Vagina (tissue), 2 donors: ENCODE measurements around the gene PAQR5. TPM values are rescaled to one million over a fixed set of nuclear protein-coding genes. Genes with fewer than 3 reads are reported as not detected.
A peak's percentile ranks its signal among the peaks of the same experiment; 100 is the strongest.

ENCODE experiments used
- DNase-seq, 2 donors: peaks; one replicate each; pipeline ENCODE4 v3.0.0-alpha.2; 2017; ENCODE audit errors: extremely low spot score in 2 of 2
- H3K27ac ChIP-seq: fragments of 200-600 bp; sonication (generic); one replicate; pipeline ENCODE4 v1.5.1; 2019
- H3K27me3 ChIP-seq: fragments of 200-600 bp; sonication (generic); one replicate; pipeline ENCODE4 v1.5.1; 2019
- H3K36me3 ChIP-seq, 2 donors: fragments of 200-600 bp; sonication (generic); one replicate each; pipeline ENCODE4 v1.5.1; 2017 to 2019
- H3K4me1 ChIP-seq: fragments of 200-600 bp; sonication (generic); one replicate; pipeline ENCODE4 v1.5.1; 2019
- H3K4me3 ChIP-seq, 2 donors: fragments of 200-600 bp; sonication (generic); 1 replicate in 1 of 2; 2 replicates in 1 of 2; pipeline ENCODE4 v1.5.1; 2016 to 2019
- H3K9me3 ChIP-seq: fragments of 200-600 bp; sonication (generic); one replicate; pipeline ENCODE4 v1.5.1; 2019
- POLR2A ChIP-seq, 2 donors: fragments of 450-650 bp; IDR thresholded peaks; one replicate each; pipeline ENCODE4 v1.6.1; 2017; ENCODE audit warnings: antibody characterized with exemption in 2 of 2, mild to moderate bottlenecking in 2 of 2, moderate library complexity in 2 of 2
- POLR2AphosphoS5 ChIP-seq, 2 donors: sonication (generic); formaldehyde crosslinking; IDR thresholded peaks; one replicate each; pipeline ENCODE4 v1.9.0; 2017; ENCODE audit warnings: antibody characterized with exemption in 2 of 2, mild to moderate bottlenecking in 2 of 2, low read depth in 1 of 2; ENCODE audit not compliant: insufficient read depth in 1 of 2
- intact Hi-C: fragments of 100-400 bp; cut with DNase I; formaldehyde crosslinking; loops from one replicate; pipeline ENCODE4 v1.15.1; 2023
- total RNA-seq: library from RNA; depleted of rRNA; stranded (reverse); fragments of >200 nt; gene quantifications from one replicate; pipeline ENCODE4 v1.2.3, GENCODE V29; 2016
- TF ChIP-seq, protein P1 (sequence below), 3 experiments: fragments of 450-650 bp in 2 of 3; fragments of 200-600 bp in 1 of 3; sonication (generic) in 1 of 3; IDR thresholded peaks; one replicate each; pipeline ENCODE4 v1.5.1; 2017 to 2019; ENCODE audit warnings: antibody characterized with exemption in 3 of 3, mild to moderate bottlenecking in 2 of 3, moderate library complexity in 2 of 3

Gene PAQR5
- total RNA-seq, 1 donor from 2014 or later, result 9.1 TPM

DNA sequence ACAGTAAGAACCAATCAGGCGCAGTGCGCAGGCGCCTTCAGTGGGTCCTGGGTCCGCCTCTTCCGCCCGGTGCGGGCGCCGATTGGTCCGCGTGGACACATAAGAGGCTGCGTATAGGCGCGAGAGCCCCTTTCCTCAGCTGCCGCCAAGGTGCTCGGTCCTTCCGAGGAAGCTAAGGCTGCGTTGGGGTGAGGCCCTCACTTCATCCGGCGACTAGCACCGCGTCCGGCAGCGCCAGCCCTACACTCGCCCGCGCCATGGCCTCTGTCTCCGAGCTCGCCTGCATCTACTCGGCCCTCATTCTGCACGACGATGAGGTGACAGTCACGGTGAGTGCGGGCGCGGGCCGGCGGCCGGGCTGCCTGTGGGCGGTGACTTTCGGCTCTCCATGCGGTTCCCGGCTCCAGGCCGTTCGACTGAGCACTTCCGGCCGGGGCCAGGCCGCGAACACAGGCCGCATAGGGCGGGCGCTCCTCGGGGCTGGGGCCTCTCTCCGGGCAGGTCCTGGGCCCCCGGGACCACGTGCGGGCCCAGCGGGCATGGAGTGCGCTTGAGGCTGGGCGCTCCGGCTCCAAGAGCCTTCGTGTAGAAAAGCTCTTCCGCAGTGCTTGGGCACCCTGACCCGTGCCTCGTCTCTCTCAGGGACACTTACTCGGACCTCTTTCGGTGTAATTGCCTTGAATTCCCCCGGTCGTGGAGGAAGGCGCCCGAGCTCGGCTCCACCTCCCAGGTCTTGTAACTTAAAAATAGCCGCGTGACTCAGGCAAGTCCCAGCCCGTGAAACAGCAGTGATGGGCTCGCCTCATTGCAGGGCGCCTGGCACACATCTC, 154.2 kb downstream of the PAQR5 start, which contains the start of gene RPLP1:
RPLP1 (plus strand) TSS at position 127 of the 830 bp plus-strand sequence; CDS start at position 258, 131 bp downstream.
- DNase-seq, result peak in 1 of 2 donors; percentile 98
- Histone ChIP-seq H3K27me3 (no peaks in the 10 kb centered on the region), H3K9me3 (no peaks in the 10 kb centered on the region), H3K4me3 (peak within 1 kb of the TSS; percentile 93 to 99), H3K36me3 (peaks cover 0 to 26% of the 10 kb centered on the region in 2 donors), H3K27ac (peak within 1 kb of the TSS; percentile 95), H3K4me1 (peaks cover 40% of the 10 kb centered on the region)
- intact Hi-C loops, result no loop called here
- TF ChIP-seq, protein P1, sequence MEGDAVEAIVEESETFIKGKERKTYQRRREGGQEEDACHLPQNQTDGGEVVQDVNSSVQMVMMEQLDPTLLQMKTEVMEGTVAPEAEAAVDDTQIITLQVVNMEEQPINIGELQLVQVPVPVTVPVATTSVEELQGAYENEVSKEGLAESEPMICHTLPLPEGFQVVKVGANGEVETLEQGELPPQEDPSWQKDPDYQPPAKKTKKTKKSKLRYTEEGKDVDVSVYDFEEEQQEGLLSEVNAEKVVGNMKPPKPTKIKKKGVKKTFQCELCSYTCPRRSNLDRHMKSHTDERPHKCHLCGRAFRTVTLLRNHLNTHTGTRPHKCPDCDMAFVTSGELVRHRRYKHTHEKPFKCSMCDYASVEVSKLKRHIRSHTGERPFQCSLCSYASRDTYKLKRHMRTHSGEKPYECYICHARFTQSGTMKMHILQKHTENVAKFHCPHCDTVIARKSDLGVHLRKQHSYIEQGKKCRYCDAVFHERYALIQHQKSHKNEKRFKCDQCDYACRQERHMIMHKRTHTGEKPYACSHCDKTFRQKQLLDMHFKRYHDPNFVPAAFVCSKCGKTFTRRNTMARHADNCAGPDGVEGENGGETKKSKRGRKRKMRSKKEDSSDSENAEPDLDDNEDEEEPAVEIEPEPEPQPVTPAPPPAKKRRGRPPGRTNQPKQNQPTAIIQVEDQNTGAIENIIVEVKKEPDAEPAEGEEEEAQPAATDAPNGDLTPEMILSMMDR (IDR thresholded peaks at IDR 0.05), result no peak
- peak; percentile 13 to 99 for TF ChIP-seq POLR2AphosphoS5 (IDR thresholded peaks at IDR 0.05; ENCODE audit: insufficient read depth in 1 of 2, low read depth in 1 of 2)
- peak in 1 of 2 donors; percentile 64 for TF ChIP-seq POLR2A (IDR thresholded peaks at IDR 0.05)

DNA sequence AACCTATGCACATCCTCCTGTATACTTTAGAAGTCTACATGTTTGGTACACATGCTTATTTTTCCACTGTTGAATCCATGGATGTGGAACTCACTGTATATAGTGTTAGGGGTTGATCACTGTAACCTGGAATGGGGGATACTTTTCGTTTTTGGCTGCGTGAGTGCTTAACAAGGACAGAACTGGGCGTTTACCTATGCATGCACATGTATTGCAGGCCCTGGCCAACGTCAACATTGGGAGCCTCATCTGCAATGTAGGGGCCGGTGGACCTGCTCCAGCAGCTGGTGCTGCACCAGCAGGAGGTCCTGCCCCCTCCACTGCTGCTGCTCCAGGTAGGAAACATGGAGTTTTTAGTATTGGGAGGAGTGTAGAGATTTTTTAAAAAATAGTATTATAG, 156.2 kb downstream of the PAQR5 start:
- H3K4me3 ChIP-seq, result peak overlapping the region in 1 of 2 donors; percentile 93
- DNase-seq, result no peak
- TF ChIP-seq POLR2AphosphoS5 (IDR thresholded peaks at IDR 0.05; ENCODE audit: insufficient read depth in 1 of 2, low read depth in 1 of 2) (no peak), POLR2A (IDR thresholded peaks at IDR 0.05) (no peak)
- TF ChIP-seq, protein P1 (IDR thresholded peaks at IDR 0.05), result no peak
- H3K9me3 ChIP-seq, result no peaks in the 10 kb centered on the region
- H3K4me1 ChIP-seq, result peaks cover 40% of the 10 kb centered on the region
- peak overlapping the region; percentile 95 for H3K27ac ChIP-seq
- intact Hi-C loops, result no loop called here
- no peaks in the 10 kb centered on the region for H3K27me3 ChIP-seq
- H3K36me3 ChIP-seq, result peaks cover 0 to 26% of the 10 kb centered on the region in 2 donors

DNA sequence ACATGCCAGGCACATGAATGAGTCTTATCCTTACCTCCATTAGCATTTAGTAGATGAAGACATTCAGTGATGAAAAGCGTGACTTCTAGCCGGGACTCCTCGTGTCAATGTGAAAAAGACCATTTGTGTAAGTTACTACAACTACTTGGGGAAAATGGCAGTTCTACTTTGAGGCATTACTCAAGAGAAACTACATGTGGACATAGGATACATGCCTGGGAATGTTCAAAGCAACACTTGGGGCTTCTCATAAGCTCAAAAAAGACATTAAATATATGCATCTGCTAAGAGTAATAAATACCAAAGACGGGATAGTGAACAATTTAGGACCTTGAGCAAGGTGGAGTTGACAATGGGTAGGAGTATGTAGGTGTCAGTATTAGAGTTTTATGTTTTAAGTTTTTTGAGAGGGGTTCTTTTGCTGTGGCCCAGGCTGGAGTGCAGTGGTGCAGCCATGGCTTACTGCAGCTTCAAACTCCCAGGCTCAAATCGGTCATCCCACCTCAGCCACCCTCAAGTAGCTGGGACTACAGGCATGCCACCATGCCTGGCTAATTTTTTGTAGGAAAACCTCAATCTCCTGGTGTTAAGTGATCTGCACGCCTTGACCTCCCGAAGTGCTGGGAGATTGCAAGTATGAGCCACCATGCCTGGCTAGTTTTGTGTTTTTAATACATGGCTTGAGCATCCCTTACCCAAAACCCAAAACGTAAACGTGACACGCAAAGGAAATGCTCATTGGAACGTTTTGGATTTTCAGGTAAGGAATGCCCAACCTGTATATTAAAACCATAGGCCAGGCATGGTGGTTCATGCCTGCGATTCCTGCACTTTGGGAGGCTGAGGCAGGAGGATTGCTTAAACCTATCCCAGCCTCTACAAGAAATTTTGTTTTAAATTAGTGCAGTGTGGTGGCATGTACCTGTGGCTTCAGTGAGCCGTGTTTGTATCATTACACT, 157.8 kb downstream of the PAQR5 start:
- H3K27me3 ChIP-seq, result no peaks in the 10 kb centered on the region
- intact Hi-C loops, result no loop called here
- H3K4me1 ChIP-seq, result peaks cover 42% of the 10 kb centered on the region
- peaks cover 0 to 26% of the 10 kb centered on the region in 2 donors for H3K36me3 ChIP-seq
- no peak for DNase-seq
- no peak for TF ChIP-seq POLR2AphosphoS5 (IDR thresholded peaks at IDR 0.05; ENCODE audit: insufficient read depth in 1 of 2, low read depth in 1 of 2)
- no peak for TF ChIP-seq POLR2A (IDR thresholded peaks at IDR 0.05)
- TF ChIP-seq, protein P1 (IDR thresholded peaks at IDR 0.05), result no peak
- H3K4me3 ChIP-seq, result no peak overlapping the region
- H3K9me3 ChIP-seq, result no peaks in the 10 kb centered on the region
- H3K27ac ChIP-seq, result no peak overlapping the region

Other genes starting within 250 kb of the PAQR5 start
- gene GLCE, start 138.3 kb upstream of the PAQR5 start, total RNA-seq, result 16.5 TPM
- 7.4 TPM for gene KIF23, start 115.4 kb downstream of the PAQR5 start, total RNA-seq
- 1,258 TPM for gene RPLP1, start 153.9 kb downstream of the PAQR5 start, total RNA-seq